H1 (cell line): Measurements from ENCODE around the gene LOX. TPM values are rescaled to one million over a fixed set of nuclear protein-coding genes. Genes with fewer than 3 reads are reported as not detected.

Experiments
- CTCF ChIA-PET: fragments of 300-600 bp; sonication (Branson Sonifier 250); formaldehyde crosslinking; loops from one replicate; lab custom pipeline; 2021; ENCODE audit not compliant: partially characterized antibody; lab: Charles Lee
- POLR2A ChIA-PET: fragments of 300-600 bp; sonication (Branson Sonifier 250); formaldehyde crosslinking; loops from one replicate; lab custom pipeline; 2021; ENCODE audit warnings: inconsistent platforms; ENCODE audit not compliant: partially characterized antibody; lab: Charles Lee
- DNase-seq, 2 experiments: peaks; one replicate each; pipeline versions ENCODE4 v3.0.0 to v3.0.0-alpha.2; 2010 to 2022; ENCODE audit warnings: low spot score in 2 of 2, low read depth in 1 of 2, mixed read lengths in 1 of 2
- FAIRE-seq: peaks from 2 replicates; lab custom pipeline; 2011; peaks lifted over from hg19 to GRCh38; lab: Jason Lieb, UNC
- H2AFZ ChIP-seq: 2 replicates; pipeline ENCODE4 v1.8.1; 2012; ENCODE audit warnings: low read length, inconsistent platforms
- H2AK5ac ChIP-seq: 2 replicates; pipeline ENCODE4 v1.6.1; 2013; ENCODE audit warnings: low read depth, low read length
- H2BK120ac ChIP-seq: replicated peaks from 2 replicates; pipeline ENCODE3; 2013; ENCODE audit warnings: low read depth, low read length, inconsistent platforms
- H2BK12ac ChIP-seq: 2 replicates; pipeline ENCODE4 v1.6.1; 2013; ENCODE audit warnings: low read depth, low read length
- H2BK15ac ChIP-seq: 2 replicates; pipeline ENCODE4 v1.6.1; 2013; ENCODE audit warnings: low read length
- H2BK20ac ChIP-seq: 2 replicates; pipeline ENCODE4 v1.6.1; 2013; ENCODE audit warnings: low read length
- H2BK5ac ChIP-seq: 2 replicates; pipeline ENCODE4 v1.6.1; 2013; ENCODE audit warnings: low read depth, low read length
- H3K14ac ChIP-seq: 2 replicates; pipeline ENCODE4 v1.6.1; 2013; ENCODE audit warnings: inconsistent platforms; ENCODE audit not compliant: insufficient read length
- H3K18ac ChIP-seq: 2 replicates; pipeline ENCODE4 v1.6.1; 2013; ENCODE audit warnings: low read length; ENCODE audit errors: extremely low read depth
- H3K23ac ChIP-seq: 2 replicates; pipeline ENCODE4 v1.6.1; 2013; ENCODE audit warnings: inconsistent platforms; ENCODE audit not compliant: insufficient read length
- H3K23me2 ChIP-seq: 2 replicates; pipeline ENCODE4 v1.6.1; 2013; ENCODE audit warnings: low read depth, low read length
- H3K27ac ChIP-seq: 2 replicates; pipeline ENCODE4 v1.6.1; 2011; ENCODE audit warnings: low read depth, low read length, inconsistent platforms
- H3K27me3 ChIP-seq, 4 experiments: replicated peaks in 1 of 4; 1 replicate in 1 of 4; 2 replicates in 3 of 4; pipeline versions ENCODE4 v1.6.1 to v1.8.1; 2011 to 2013; ENCODE audit warnings: low read length in 3 of 4, mild to moderate bottlenecking in 3 of 4, inconsistent platforms in 2 of 4, mixed read lengths in 2 of 4, moderate library complexity in 1 of 4; ENCODE audit not compliant: control insufficient read depth in 3 of 4, insufficient read depth in 3 of 4; ENCODE audit errors: extremely low read depth in 1 of 4
- H3K36me3 ChIP-seq, 4 experiments: 2 replicates each; pipeline versions ENCODE4 v1.6.1 to v1.8.1; 2011 to 2013; ENCODE audit warnings: mild to moderate bottlenecking in 4 of 4, low read length in 3 of 4, moderate library complexity in 2 of 4, control low read depth in 1 of 4, inconsistent platforms in 1 of 4; ENCODE audit not compliant: insufficient read depth in 4 of 4, control insufficient read depth in 2 of 4
- H3K4ac ChIP-seq: replicated peaks from 2 replicates; pipeline ENCODE3; 2013; ENCODE audit warnings: low read length, low read depth, mixed read lengths, inconsistent platforms; ENCODE audit not compliant: insufficient read length
- H3K4me1 ChIP-seq, 4 experiments: replicated peaks in 1 of 4; 1 replicate in 1 of 4; 2 replicates in 3 of 4; pipeline versions ENCODE4 v1.6.1 to v1.8.1; 2011 to 2013; ENCODE audit warnings: low read length in 3 of 4, inconsistent platforms in 2 of 4, mixed read lengths in 1 of 4; ENCODE audit not compliant: insufficient read depth in 4 of 4, control insufficient read depth in 3 of 4
- H3K4me2 ChIP-seq, 2 experiments: 2 replicates each; pipeline versions ENCODE4 v1.6.1 to v1.8.1; 2011 to 2013; ENCODE audit warnings: low read depth in 2 of 2, low read length in 2 of 2, control low read depth in 1 of 2, inconsistent platforms in 1 of 2, mild to moderate bottlenecking in 1 of 2; ENCODE audit not compliant: insufficient read depth in 1 of 2
- H3K4me3 ChIP-seq, 4 experiments: fragments of 200-600, 300-600 bp in 1 of 4; sonication (generic), shearing (Covaris generic), sonication (Bioruptor Twin) in 1 of 4; 2 replicates each; pipeline versions ENCODE4 v1.5.1 to v1.8.1; 2011 to 2016; ENCODE audit warnings: low read length in 4 of 4, low read depth in 3 of 4, control low read depth in 2 of 4, inconsistent platforms in 2 of 4, mild to moderate bottlenecking in 2 of 4, mixed read lengths in 1 of 4, moderate library complexity in 1 of 4; ENCODE audit not compliant: insufficient read depth in 2 of 4; ENCODE audit errors: extremely low read depth in 1 of 4
- H3K56ac ChIP-seq: replicated peaks from 2 replicates; pipeline ENCODE3; 2013; ENCODE audit warnings: low read depth, mild to moderate bottlenecking, mixed read lengths, low read length, inconsistent platforms; ENCODE audit not compliant: insufficient read length
- H3K79me1 ChIP-seq: 2 replicates; pipeline ENCODE4 v1.6.1; 2013; ENCODE audit warnings: low read depth, low read length, control low read depth
- H3K79me2 ChIP-seq, 2 experiments: 2 replicates each; pipeline versions ENCODE4 v1.6.1 to v1.8.1; 2012 to 2013; ENCODE audit warnings: low read length in 2 of 2, mild to moderate bottlenecking in 2 of 2, inconsistent platforms in 1 of 2; ENCODE audit not compliant: insufficient read depth in 2 of 2, control insufficient read depth in 1 of 2
- H3K9ac ChIP-seq, 4 experiments: replicated peaks in 1 of 4; 1 replicate in 1 of 4; 2 replicates in 3 of 4; pipeline versions ENCODE4 v1.6.1 to v1.8.1; 2011 to 2013; ENCODE audit warnings: low read depth in 3 of 4, low read length in 3 of 4, control low read depth in 2 of 4, mild to moderate bottlenecking in 2 of 4, moderate library complexity in 2 of 4, inconsistent platforms in 1 of 4; ENCODE audit errors: extremely low read depth in 1 of 4
- H3K9me3 ChIP-seq, 2 experiments: 2 replicates each; pipeline versions ENCODE4 v1.6.1 to v1.8.1; 2012 to 2013; ENCODE audit warnings: mild to moderate bottlenecking in 2 of 2, moderate library complexity in 2 of 2, control low read depth in 1 of 2, inconsistent platforms in 1 of 2, low read depth in 1 of 2, low read length in 1 of 2, mixed read lengths in 1 of 2; ENCODE audit not compliant: insufficient read depth in 2 of 2
- H4K20me1 ChIP-seq, 2 experiments: replicated peaks in 1 of 2; 2 replicates each; pipeline versions ENCODE3 to v1.8.1; 2011 to 2013; ENCODE audit warnings: inconsistent platforms in 2 of 2, low read length in 2 of 2, mild to moderate bottlenecking in 1 of 2; ENCODE audit not compliant: insufficient read depth in 2 of 2, control insufficient read depth in 1 of 2
- H4K5ac ChIP-seq: 2 replicates; pipeline ENCODE4 v1.6.1; 2013; ENCODE audit warnings: low read length, low read depth, mixed read lengths, inconsistent platforms; ENCODE audit not compliant: insufficient read length
- H4K8ac ChIP-seq: 2 replicates; pipeline ENCODE4 v1.8.0; 2013; ENCODE audit warnings: mild to moderate bottlenecking, moderate library complexity, low read length, inconsistent platforms; ENCODE audit not compliant: insufficient read depth; ENCODE audit errors: extremely low read depth
- H4K91ac ChIP-seq: replicated peaks from 2 replicates; pipeline ENCODE3; 2013; ENCODE audit warnings: low read length, mixed read lengths, inconsistent platforms; ENCODE audit not compliant: insufficient read length
- CTCF ChIP-seq, 3 experiments: IDR thresholded peaks; 1 replicate in 2 of 3; 2 replicates in 1 of 3; pipeline versions ENCODE4 v1.5.1 to v1.6.1; 2011; ENCODE audit warnings: low read length in 3 of 3, mild to moderate bottlenecking in 3 of 3, inconsistent platforms in 2 of 3, low read depth in 1 of 3, moderate library complexity in 1 of 3; ENCODE audit not compliant: insufficient read depth in 1 of 3; ENCODE audit errors: control extremely low read depth in 1 of 3
- RAD21 ChIP-seq, 2 experiments: IDR thresholded peaks in 1 of 2; conservative IDR thresholded peaks in 1 of 2; 2 replicates each; pipeline ENCODE4 v1.6.1; 2011; ENCODE audit warnings: low read depth in 2 of 2, low read length in 2 of 2, improper control_type of control experiment in 1 of 2, inconsistent platforms in 1 of 2, mild to moderate bottlenecking in 1 of 2, moderate library complexity in 1 of 2
- YY1 ChIP-seq: IDR thresholded peaks from 2 replicates; pipeline ENCODE4 v1.6.1; 2011; ENCODE audit warnings: low read depth, mild to moderate bottlenecking, low read length
- WGBS, 2 experiments: shearing (Covaris generic) in 1 of 2; methylation state at CpG; one replicate each; pipeline versions ENCODE4 v1.1.6 to v1.1.7; 2013 to 2015; ENCODE audit warnings: low lambda C conversion rate in 2 of 2, mixed read lengths in 2 of 2, inconsistent platforms in 1 of 2, low coverage in 1 of 2, missing lambda C conversion rate in 1 of 2; ENCODE audit not compliant: insufficient replicate concordance in 2 of 2, insufficient coverage in 1 of 2, insufficient read length in 1 of 2; ENCODE audit errors: extremely low coverage in 1 of 2, missing lambda C conversion rate in 1 of 2; 5-methylcytosine and 5-hydroxymethylcytosine counted together
- polyA plus RNA-seq, 7 experiments: library from polyadenylated mRNA; depleted of rRNA in 3 of 7; stranded (reverse) in 5 of 7; unstranded in 2 of 7; fragments of >200 nt in 5 of 7; fragments of 200-250 nt in 2 of 7; gene quantifications; 1 replicate in 5 of 7; 2 replicates in 1 of 7; 4 replicates in 1 of 7; pipeline versions ENCODE4 v1.2.1 to v1.2.3, GENCODE V29; 2011 to 2013; ENCODE audit warnings: missing spikeins in 2 of 7, mixed read lengths in 2 of 7
- total RNA-seq: library from RNA; stranded (reverse); fragmentation: NEBNext Ultra II Directional; extraction: Animal tissue kit (Norgen Biotek cat#: 25700); gene quantifications from 2 replicates; pipeline ENCODE4 v1.2.1, GENCODE V29; 2021

LOX gene
- total and polyA plus RNA-seq, 2 of the 8 experiments (the other 6 are each of a cell fraction or from before 2014, with no cell fraction given): 1.1 to 2.2 TPM

DNA sequence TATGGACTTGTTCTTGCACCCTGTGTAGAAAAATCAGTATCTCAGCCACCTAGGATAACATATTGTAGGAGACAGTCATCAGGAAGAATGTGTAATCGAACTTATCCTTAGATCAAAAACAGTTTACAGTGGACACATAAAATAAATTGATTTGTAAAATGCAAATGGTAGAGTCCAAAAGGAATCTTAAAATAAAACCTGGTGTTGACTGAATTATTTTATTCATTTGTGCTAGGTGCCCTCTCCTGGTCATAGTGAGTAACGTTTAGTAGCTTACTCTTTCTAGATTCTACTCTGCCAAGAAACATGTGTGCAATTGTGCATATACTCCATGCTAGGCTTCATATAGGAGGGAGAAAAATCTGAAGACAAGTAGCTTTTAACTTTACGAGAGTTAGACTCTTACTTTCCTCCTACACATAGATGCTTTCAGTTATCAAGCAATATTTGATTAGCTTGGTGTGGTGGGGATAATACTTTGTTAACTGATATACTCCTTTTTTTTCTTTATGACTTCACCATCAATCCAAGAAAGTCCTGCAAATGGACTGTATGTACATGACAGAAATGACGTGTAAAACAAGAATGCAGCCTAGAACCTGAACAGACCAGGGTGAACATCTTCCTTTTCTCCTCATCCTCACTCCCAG lies 23.7 kb upstream of the LOX start:
- peak in 2 of 3 experiments; percentile 31 to 46; a peak in 2 of 4 replicates for TF ChIP-seq CTCF (IDR thresholded peaks at IDR 0.05; ENCODE audit: control extremely low read depth in 1 of 3, insufficient read depth in 1 of 3, low read depth in 1 of 3, low read length in 3 of 3)
- no peak for TF ChIP-seq YY1
- TF ChIP-seq RAD21 (IDR thresholded peaks at IDR 0.05 in 1 of 2, conservative IDR thresholded peaks at IDR 0.05 in 1 of 2; ENCODE audit: low read depth in 2 of 2, low read length in 2 of 2): peak; percentile 53 to 54
- TF ChIP-seq, all 59 proteins: peak for 2
- H2AK5ac ChIP-seq: no peak overlapping the region
- no peaks in the 10 kb centered on the region for H4K20me1 ChIP-seq
- POLR2A ChIA-PET: interaction anchor here (1.6 kb wide), 1 partner anchor 25 kb away, joined by 4 read pairs; no protein-coding TSS in a partner anchor
- H3K14ac ChIP-seq: no peak overlapping the region
- no peaks in the 10 kb centered on the region for H3K79me1 ChIP-seq
- H3K9ac ChIP-seq: no peak overlapping the region
- no peak overlapping the region for H2AFZ ChIP-seq
- no peaks in the 10 kb centered on the region for H3K79me2 ChIP-seq
- 45% methylated on average over 4 of the region's 4 CpGs; no CpG with 5 or more reads in 1 of the 2 experiments for WGBS, 2 experiments
- no peaks in the 10 kb centered on the region for H3K9me3 ChIP-seq
- no peak overlapping the region for H4K8ac ChIP-seq
- no peaks in the 10 kb centered on the region for H3K23me2 ChIP-seq
- H3K27ac ChIP-seq: no peak overlapping the region
- peaks cover 0 to 1% (median 0%) of the 10 kb centered on the region in 4 experiments; a peak in 1 of 7 replicates for H3K27me3 ChIP-seq
- peaks cover 2 to 8% (median 5%) of the 10 kb centered on the region in 4 experiments; a peak in 2 of 7 replicates for H3K4me1 ChIP-seq
- no peak overlapping the region for H2BK12ac ChIP-seq
- H2BK15ac ChIP-seq: no peak overlapping the region
- no peak overlapping the region for H3K4me3 ChIP-seq
- no peak overlapping the region for H3K18ac ChIP-seq
- no peak overlapping the region for H4K5ac ChIP-seq
- H3K4me2 ChIP-seq: no peak overlapping the region
- H4K91ac ChIP-seq: no peak overlapping the region
- CTCF ChIA-PET: interaction anchor here (0.5 to 3.0 kb wide), 34 partner anchors 10 to 1513 kb away, joined by 3 to 37 read pairs (median 4); partner anchors contain the start of gene LOX
- no peak for DNase-seq
- FAIRE-seq: no peak
- no peak overlapping the region for H3K23ac ChIP-seq
- no peak overlapping the region for H3K4ac ChIP-seq
- H2BK120ac ChIP-seq: no peak overlapping the region
- H2BK20ac ChIP-seq: no peak overlapping the region
- no peak overlapping the region for H2BK5ac ChIP-seq
- H3K56ac ChIP-seq: no peak overlapping the region
- H3K36me3 ChIP-seq: no peaks in the 10 kb centered on the region
